IMR-90 (cell line): Measurements from ENCODE around the gene PRKN. TPM values are rescaled to one million over a fixed set of nuclear protein-coding genes. Genes with fewer than 3 reads are reported as not detected.

ENCODE experiments used
- ATAC-seq: fragments of 200-7000 bp; cut with Tn5 transposase; 2 replicates; pipeline ENCODE4 v1.9.1; 2020; ENCODE audit warnings: low read depth, mild to moderate bottlenecking, moderate library complexity
- BruUV-seq: library from RNA; stranded (reverse); fragments of 400-500 nt; replicated peaks from 2 replicates; lab custom pipeline; 2021; lab: Mats Ljungman, UMichigan
- CTCF ChIA-PET: fragments of 300-600 bp; formaldehyde crosslinking; extraction: SDS; loops from one replicate; lab custom pipeline; 2021; ENCODE audit warnings: antibody characterized with exemption; lab: Yijun Ruan, JAX
- POLR2A ChIA-PET: fragments of 300-600 bp; sonication (Branson Sonifier 250); formaldehyde crosslinking; loops from one replicate; lab custom pipeline; 2022; ENCODE audit warnings: antibody characterized with exemption; ENCODE audit not compliant: unreplicated experiment; lab: Charles Lee
- DNase-seq: peaks from one replicate; pipeline ENCODE4 v3.0.0; 2013
- H2AFZ ChIP-seq: replicated peaks from 2 replicates; pipeline ENCODE3; 2013; ENCODE audit warnings: low read length, mild to moderate bottlenecking; ENCODE audit not compliant: poor library complexity
- H2AK5ac ChIP-seq: 2 replicates; pipeline ENCODE4 v1.6.1; 2013; ENCODE audit warnings: low read depth, low read length, inconsistent platforms
- H2AK9ac ChIP-seq: replicated peaks from 2 replicates; pipeline ENCODE3; 2013; ENCODE audit warnings: mild to moderate bottlenecking, low read depth, low read length, moderate library complexity; ENCODE audit not compliant: poor library complexity
- H2BK120ac ChIP-seq: 2 replicates; pipeline ENCODE4 v1.6.1; 2013; ENCODE audit warnings: low read depth, low read length, inconsistent platforms
- H2BK15ac ChIP-seq: 3 replicates; pipeline ENCODE4 v1.6.1; 2013; ENCODE audit warnings: low read depth, low read length, inconsistent platforms
- H2BK20ac ChIP-seq: 2 replicates; pipeline ENCODE4 v1.6.1; 2013; ENCODE audit warnings: low read depth, mild to moderate bottlenecking, inconsistent platforms, low read length, moderate library complexity
- H2BK5ac ChIP-seq: 2 replicates; pipeline ENCODE4 v1.6.1; 2013; ENCODE audit warnings: mild to moderate bottlenecking, low read depth, low read length, inconsistent platforms; ENCODE audit not compliant: poor library complexity, severe bottlenecking
- H3K14ac ChIP-seq: replicated peaks from 2 replicates; pipeline ENCODE4 v1.6.1; 2013; ENCODE audit warnings: low read depth, low read length, inconsistent platforms
- H3K18ac ChIP-seq: 2 replicates; pipeline ENCODE4 v1.6.1; 2013; ENCODE audit warnings: low read depth, low read length, control low read depth
- H3K23ac ChIP-seq: 2 replicates; pipeline ENCODE4 v1.6.1; 2013; ENCODE audit warnings: low read depth, low read length, inconsistent platforms
- H3K27ac ChIP-seq: 2 replicates; pipeline ENCODE4 v1.5.1; 2013; ENCODE audit warnings: mild to moderate bottlenecking, control low read depth, low read length; ENCODE audit not compliant: insufficient read depth
- H3K27me3 ChIP-seq: 2 replicates; pipeline ENCODE4 v1.6.1; 2013; ENCODE audit warnings: low read length; ENCODE audit not compliant: control insufficient read depth, insufficient read depth
- H3K36me3 ChIP-seq: 2 replicates; pipeline ENCODE4 v1.6.1; 2013; ENCODE audit warnings: low read length, mixed read lengths; ENCODE audit not compliant: control insufficient read depth, insufficient read depth
- H3K4ac ChIP-seq: 2 replicates; pipeline ENCODE4 v1.6.1; 2013; ENCODE audit warnings: low read depth, low read length, inconsistent platforms
- H3K4me1 ChIP-seq: 2 replicates; pipeline ENCODE4 v1.6.1; 2013; ENCODE audit warnings: low read length, mixed read lengths; ENCODE audit not compliant: control insufficient read depth, insufficient read depth
- H3K4me2 ChIP-seq: 2 replicates; pipeline ENCODE4 v1.6.1; 2013; ENCODE audit warnings: low read depth, mild to moderate bottlenecking, control low read depth, low read length, moderate library complexity
- H3K4me3 ChIP-seq: 2 replicates; pipeline ENCODE4 v1.5.1; 2013; ENCODE audit warnings: low read depth, mild to moderate bottlenecking, control low read depth, low read length, moderate library complexity; ENCODE audit not compliant: insufficient read depth
- H3K56ac ChIP-seq: 2 replicates; pipeline ENCODE4 v1.6.1; 2013; ENCODE audit warnings: low read length, inconsistent platforms; ENCODE audit not compliant: insufficient read depth; ENCODE audit errors: extremely low read depth
- H3K79me1 ChIP-seq, 2 experiments: 2 replicates each; pipeline ENCODE4 v1.6.1; 2013; ENCODE audit warnings: low read length in 2 of 2, inconsistent platforms in 1 of 2, low read depth in 1 of 2
- H3K9ac ChIP-seq: 2 replicates; pipeline ENCODE4 v1.6.1; 2013; ENCODE audit warnings: low read depth, low read length, control low read depth
- H3K9me1 ChIP-seq: 2 replicates; pipeline ENCODE4 v1.6.1; 2013; ENCODE audit warnings: low read length, inconsistent platforms; ENCODE audit not compliant: insufficient read depth
- H3K9me3 ChIP-seq: 2 replicates; pipeline ENCODE4 v1.6.1; 2013; ENCODE audit warnings: low read length; ENCODE audit not compliant: control insufficient read depth, insufficient read depth
- H4K20me1 ChIP-seq: 2 replicates; pipeline ENCODE4 v1.6.1; 2013; ENCODE audit warnings: low read length, inconsistent platforms; ENCODE audit not compliant: insufficient read depth
- H4K5ac ChIP-seq: 2 replicates; pipeline ENCODE4 v1.6.1; 2013; ENCODE audit warnings: mild to moderate bottlenecking, low read depth, low read length, control low read depth
- H4K8ac ChIP-seq, 2 experiments: 2 replicates each; pipeline ENCODE4 v1.6.1; 2013; ENCODE audit warnings: low read depth in 2 of 2, low read length in 2 of 2, control low read depth in 1 of 2, inconsistent platforms in 1 of 2
- H4K91ac ChIP-seq: 2 replicates; pipeline ENCODE4 v1.6.1; 2013; ENCODE audit warnings: low read depth, low read length, inconsistent platforms; ENCODE audit not compliant: insufficient read depth
- BHLHE40 ChIP-seq: fragments of 150-350 bp; IDR thresholded peaks from 2 replicates; pipeline ENCODE4 v1.6.1; 2016; ENCODE audit warnings: mild to moderate bottlenecking, low read depth, low read length
- CEBPB ChIP-seq: IDR thresholded peaks from 2 replicates; pipeline ENCODE4 v1.6.1; 2012; ENCODE audit warnings: low read depth, low read length, improper control_type of control experiment
- FOS ChIP-seq: fragments of 150-350 bp; IDR thresholded peaks from 2 replicates; pipeline ENCODE4 v1.6.1; 2016; ENCODE audit warnings: low read depth, low read length
- MAFK ChIP-seq: IDR thresholded peaks from 2 replicates; pipeline ENCODE4 v1.6.1; 2012; ENCODE audit warnings: low read depth, low read length, improper control_type of control experiment
- MAZ ChIP-seq: IDR thresholded peaks from 2 replicates; pipeline ENCODE4 v1.6.1; 2012; ENCODE audit warnings: low read depth, mild to moderate bottlenecking, low read length, improper control_type of control experiment, moderate library complexity, borderline replicate concordance
- MXI1 ChIP-seq: IDR thresholded peaks from 2 replicates; pipeline ENCODE4 v1.6.1; 2012; ENCODE audit warnings: low read depth, mild to moderate bottlenecking, low read length, moderate library complexity, borderline replicate concordance
- NFE2L2 ChIP-seq: fragments of 150-350 bp; IDR thresholded peaks from 2 replicates; pipeline ENCODE4 v1.6.1; 2016; ENCODE audit warnings: low read depth, mild to moderate bottlenecking, low read length
- POLR2A ChIP-seq: IDR thresholded peaks from 2 replicates; pipeline ENCODE4 v1.6.1; 2012; ENCODE audit warnings: mild to moderate bottlenecking, low read depth, low read length
- RAD21 ChIP-seq: IDR thresholded peaks from 2 replicates; pipeline ENCODE4 v1.6.1; 2012; ENCODE audit warnings: low read length, improper control_type of control experiment
- RCOR1 ChIP-seq: IDR thresholded peaks from 2 replicates; pipeline ENCODE4 v1.6.1; 2012; ENCODE audit warnings: mild to moderate bottlenecking, low read length, improper control_type of control experiment; ENCODE audit not compliant: insufficient replicate concordance
- RFX5 ChIP-seq: IDR thresholded peaks from 2 replicates; pipeline ENCODE4 v1.8.0; 2012; ENCODE audit warnings: low read depth, mild to moderate bottlenecking, low read length, moderate library complexity
- SMC3 ChIP-seq: fragments of 150-350 bp; IDR thresholded peaks from 2 replicates; pipeline ENCODE4 v1.6.1; 2016; ENCODE audit warnings: low read depth, mild to moderate bottlenecking, antibody characterized with exemption, low read length, moderate library complexity
- WGBS, 2 experiments: methylation state at CpG; one replicate each; pipeline versions ENCODE4 v1.1.5 to v1.1.7; 2013; ENCODE audit warnings: missing lambda C conversion rate in 2 of 2; ENCODE audit not compliant: insufficient read length in 1 of 2; ENCODE audit errors: extremely low coverage in 2 of 2; 5-methylcytosine and 5-hydroxymethylcytosine counted together
- dilution Hi-C: fragments of 300-500 bp; cut with HindIII; formaldehyde crosslinking; loops from one replicate; pipeline ENCODE4 v1.14.3; 2018; ENCODE audit warnings: low sequenced_read_pairs; ENCODE audit not compliant: unreplicated experiment
- in situ Hi-C: fragments of 300-500 bp; cut with MboI; formaldehyde crosslinking; loops from 3 replicates; pipeline ENCODE4 v1.14.3; 2019; ENCODE audit warnings: low sequenced_read_pairs, inconsistent platforms, mixed read lengths
- intact Hi-C: fragments of 100-400 bp; cut with micrococcal nuclease; formaldehyde crosslinking; loops from 2 replicates; pipeline ENCODE4 v1.10.0; 2022
- polyA plus RNA-seq, 3 experiments: library from polyadenylated mRNA; depleted of rRNA; stranded (reverse); fragments of >200 nt; gene quantifications; 2 replicates each; pipeline ENCODE4 v1.2.3, GENCODE V29; 2012; ENCODE audit warnings: low replicate concordance in 1 of 3
- total RNA-seq: library from RNA; depleted of rRNA; stranded (reverse); fragments of >200 nt; gene quantifications from 2 replicates; pipeline ENCODE4 v1.2.3, GENCODE V29; 2012
- TF ChIP-seq, protein P1 (sequence below): conservative IDR thresholded peaks from 2 replicates; pipeline ENCODE4 v1.5.1; 2012; ENCODE audit warnings: mild to moderate bottlenecking, low read depth, low read length, improper control_type of control experiment
- TF ChIP-seq, protein P2 (sequence below): fragments of 150-350 bp; IDR thresholded peaks from 2 replicates; pipeline ENCODE4 v1.6.1; 2017; ENCODE audit warnings: mild to moderate bottlenecking, antibody characterized with exemption, low read length, low read depth
- TF ChIP-seq, protein P3 (sequence below): fragments of 150-350 bp; IDR thresholded peaks from 2 replicates; pipeline ENCODE4 v1.6.1; 2016; ENCODE audit warnings: low read depth, mild to moderate bottlenecking, low read length, moderate library complexity, borderline replicate concordance

PRKN gene
- total and polyA plus RNA-seq, 2 of the 4 experiments (the other 2 are of a cell fraction): 0.15 to 0.18 TPM

DNA sequence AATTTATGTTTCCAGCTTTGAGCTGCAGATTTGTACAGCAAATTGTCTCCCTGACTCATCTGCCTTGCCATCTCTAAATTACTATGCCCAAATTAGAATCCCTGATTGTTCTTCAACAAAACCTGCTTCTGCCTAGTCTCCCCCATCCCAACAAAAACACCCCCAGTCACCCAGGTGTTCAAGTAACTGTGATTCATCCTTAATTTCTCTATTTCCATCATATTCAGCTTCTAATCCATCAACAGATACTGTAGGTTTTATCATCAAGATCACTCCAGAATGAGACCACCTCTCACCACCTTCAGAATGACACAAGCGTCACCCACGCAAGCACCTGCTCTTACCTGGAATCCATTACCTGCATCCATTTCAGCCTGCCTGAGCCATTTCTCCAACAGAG is 498.5 kb downstream of the PRKN start:
- Histone ChIP-seq H3K4ac (no peak overlapping the region), H2BK5ac (no peak overlapping the region), H3K36me3 (no peaks in the 10 kb centered on the region), H3K56ac (no peak overlapping the region), H2BK15ac (no peak overlapping the region), H3K79me1 (no peaks in the 10 kb centered on the region), H2AK5ac (no peak overlapping the region), H3K27ac (no peak overlapping the region), H3K9me1 (no peaks in the 10 kb centered on the region), H4K8ac (no peak overlapping the region), H2AFZ (no peak overlapping the region), H2BK120ac (no peak overlapping the region), H3K14ac (no peak overlapping the region), H3K23ac (no peak overlapping the region), H3K4me2 (no peak overlapping the region), H3K9me3 (peaks cover 24% of the 10 kb centered on the region), H3K18ac (no peak overlapping the region), H2AK9ac (no peak overlapping the region), H2BK20ac (no peak overlapping the region), H4K91ac (no peak overlapping the region), H3K4me1 (no peaks in the 10 kb centered on the region), H3K27me3 (no peaks in the 10 kb centered on the region), H4K20me1 (no peaks in the 10 kb centered on the region), H3K9ac (no peak overlapping the region), H4K5ac (no peak overlapping the region), H3K4me3 (no peak overlapping the region)
- no CpG with 5 or more reads among the region's 2 CpGs for WGBS, 2 experiments
- TF ChIP-seq NFE2L2 (no peak), MXI1 (no peak), BHLHE40 (no peak), RAD21 (no peak), RCOR1 (no peak), MAZ (no peak), SMC3 (no peak), CEBPB (no peak), FOS (no peak), POLR2A (no peak), MAFK (no peak), RFX5 (no peak)
- TF ChIP-seq, protein P1, sequence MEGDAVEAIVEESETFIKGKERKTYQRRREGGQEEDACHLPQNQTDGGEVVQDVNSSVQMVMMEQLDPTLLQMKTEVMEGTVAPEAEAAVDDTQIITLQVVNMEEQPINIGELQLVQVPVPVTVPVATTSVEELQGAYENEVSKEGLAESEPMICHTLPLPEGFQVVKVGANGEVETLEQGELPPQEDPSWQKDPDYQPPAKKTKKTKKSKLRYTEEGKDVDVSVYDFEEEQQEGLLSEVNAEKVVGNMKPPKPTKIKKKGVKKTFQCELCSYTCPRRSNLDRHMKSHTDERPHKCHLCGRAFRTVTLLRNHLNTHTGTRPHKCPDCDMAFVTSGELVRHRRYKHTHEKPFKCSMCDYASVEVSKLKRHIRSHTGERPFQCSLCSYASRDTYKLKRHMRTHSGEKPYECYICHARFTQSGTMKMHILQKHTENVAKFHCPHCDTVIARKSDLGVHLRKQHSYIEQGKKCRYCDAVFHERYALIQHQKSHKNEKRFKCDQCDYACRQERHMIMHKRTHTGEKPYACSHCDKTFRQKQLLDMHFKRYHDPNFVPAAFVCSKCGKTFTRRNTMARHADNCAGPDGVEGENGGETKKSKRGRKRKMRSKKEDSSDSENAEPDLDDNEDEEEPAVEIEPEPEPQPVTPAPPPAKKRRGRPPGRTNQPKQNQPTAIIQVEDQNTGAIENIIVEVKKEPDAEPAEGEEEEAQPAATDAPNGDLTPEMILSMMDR: no peak
- TF ChIP-seq, protein P2, sequence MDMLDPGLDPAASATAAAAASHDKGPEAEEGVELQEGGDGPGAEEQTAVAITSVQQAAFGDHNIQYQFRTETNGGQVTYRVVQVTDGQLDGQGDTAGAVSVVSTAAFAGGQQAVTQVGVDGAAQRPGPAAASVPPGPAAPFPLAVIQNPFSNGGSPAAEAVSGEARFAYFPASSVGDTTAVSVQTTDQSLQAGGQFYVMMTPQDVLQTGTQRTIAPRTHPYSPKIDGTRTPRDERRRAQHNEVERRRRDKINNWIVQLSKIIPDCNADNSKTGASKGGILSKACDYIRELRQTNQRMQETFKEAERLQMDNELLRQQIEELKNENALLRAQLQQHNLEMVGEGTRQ: no peak
- TF ChIP-seq, protein P3, sequence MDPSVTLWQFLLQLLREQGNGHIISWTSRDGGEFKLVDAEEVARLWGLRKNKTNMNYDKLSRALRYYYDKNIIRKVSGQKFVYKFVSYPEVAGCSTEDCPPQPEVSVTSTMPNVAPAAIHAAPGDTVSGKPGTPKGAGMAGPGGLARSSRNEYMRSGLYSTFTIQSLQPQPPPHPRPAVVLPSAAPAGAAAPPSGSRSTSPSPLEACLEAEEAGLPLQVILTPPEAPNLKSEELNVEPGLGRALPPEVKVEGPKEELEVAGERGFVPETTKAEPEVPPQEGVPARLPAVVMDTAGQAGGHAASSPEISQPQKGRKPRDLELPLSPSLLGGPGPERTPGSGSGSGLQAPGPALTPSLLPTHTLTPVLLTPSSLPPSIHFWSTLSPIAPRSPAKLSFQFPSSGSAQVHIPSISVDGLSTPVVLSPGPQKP: no peak
- no peak for ATAC-seq
- intact Hi-C loops: no loop called here
- POLR2A ChIA-PET: no interaction called here
- DNase-seq: no peak
- BruUV-seq: no TSS peak
- dilution Hi-C loops: no loop called here
- CTCF ChIA-PET: no interaction called here
- in situ Hi-C loops: no loop called here
